Measurements from ENCODE around the gene RICTOR.

DNA sequence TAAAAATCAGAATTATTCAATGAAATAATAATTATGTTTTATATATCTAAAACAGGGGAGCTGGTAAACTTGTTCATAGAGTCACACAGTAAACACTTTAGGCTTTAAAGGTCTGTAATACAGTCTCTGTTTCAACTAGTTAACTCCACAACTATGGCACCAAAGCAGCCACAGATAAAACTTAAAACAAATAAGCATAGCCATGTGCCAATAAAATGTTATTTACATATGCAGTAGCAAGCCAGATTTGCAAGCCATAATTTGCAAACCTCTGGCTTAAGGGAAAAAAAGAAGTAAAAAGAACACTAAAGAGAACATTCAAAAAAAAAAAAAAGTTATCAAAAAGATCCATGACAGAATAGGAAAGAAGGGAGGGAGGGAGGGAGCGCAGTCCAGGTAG lies 24.9 kb downstream of the RICTOR start:
- TF ChIP-seq, protein P1, sequence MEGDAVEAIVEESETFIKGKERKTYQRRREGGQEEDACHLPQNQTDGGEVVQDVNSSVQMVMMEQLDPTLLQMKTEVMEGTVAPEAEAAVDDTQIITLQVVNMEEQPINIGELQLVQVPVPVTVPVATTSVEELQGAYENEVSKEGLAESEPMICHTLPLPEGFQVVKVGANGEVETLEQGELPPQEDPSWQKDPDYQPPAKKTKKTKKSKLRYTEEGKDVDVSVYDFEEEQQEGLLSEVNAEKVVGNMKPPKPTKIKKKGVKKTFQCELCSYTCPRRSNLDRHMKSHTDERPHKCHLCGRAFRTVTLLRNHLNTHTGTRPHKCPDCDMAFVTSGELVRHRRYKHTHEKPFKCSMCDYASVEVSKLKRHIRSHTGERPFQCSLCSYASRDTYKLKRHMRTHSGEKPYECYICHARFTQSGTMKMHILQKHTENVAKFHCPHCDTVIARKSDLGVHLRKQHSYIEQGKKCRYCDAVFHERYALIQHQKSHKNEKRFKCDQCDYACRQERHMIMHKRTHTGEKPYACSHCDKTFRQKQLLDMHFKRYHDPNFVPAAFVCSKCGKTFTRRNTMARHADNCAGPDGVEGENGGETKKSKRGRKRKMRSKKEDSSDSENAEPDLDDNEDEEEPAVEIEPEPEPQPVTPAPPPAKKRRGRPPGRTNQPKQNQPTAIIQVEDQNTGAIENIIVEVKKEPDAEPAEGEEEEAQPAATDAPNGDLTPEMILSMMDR (IDR thresholded peaks at IDR 0.05): no peak
- TF ChIP-seq POLR2A (IDR thresholded peaks at IDR 0.05): no peak

Data from ovary (tissue), 3 donors.